ENCODE measurements around the gene PRMT2.

The PRMT2 gene

DNA sequence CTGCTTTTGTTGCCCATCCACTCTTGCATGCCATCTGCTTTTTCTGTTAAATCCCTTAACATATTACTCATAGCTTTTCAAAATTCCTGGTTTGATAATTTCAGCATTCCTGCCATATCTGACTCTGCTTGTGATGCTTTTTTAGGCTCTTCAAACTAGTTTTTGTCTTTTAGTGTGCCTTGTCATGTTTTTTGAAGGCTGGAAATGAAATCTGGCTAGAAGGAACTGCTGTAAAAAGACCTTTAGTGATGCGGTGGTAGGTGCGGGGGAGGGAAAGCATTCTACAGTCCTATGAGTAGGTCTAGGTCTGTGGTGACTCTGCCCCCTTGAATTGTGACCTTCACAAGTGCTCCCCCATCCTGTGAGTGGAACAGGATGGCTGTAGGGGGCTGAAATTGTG, 15.6 kb upstream of the PRMT2 start:
- H3K4me3 ChIP-seq (ENCODE audit: low read depth, low read length), result no peak overlapping the region
- POLR2A ChIA-PET, result no interaction called here
- no peak for DNase-seq (ENCODE audit: low read depth, low spot score)
- CTCF ChIA-PET, result interaction anchor here (0.8 to 2.4 kb wide), 3 partner anchors 10 to 16 kb away, joined by 3 to 7 read pairs (median 4); partner anchors contain the start of gene PRMT2
- TF ChIP-seq, protein P1, sequence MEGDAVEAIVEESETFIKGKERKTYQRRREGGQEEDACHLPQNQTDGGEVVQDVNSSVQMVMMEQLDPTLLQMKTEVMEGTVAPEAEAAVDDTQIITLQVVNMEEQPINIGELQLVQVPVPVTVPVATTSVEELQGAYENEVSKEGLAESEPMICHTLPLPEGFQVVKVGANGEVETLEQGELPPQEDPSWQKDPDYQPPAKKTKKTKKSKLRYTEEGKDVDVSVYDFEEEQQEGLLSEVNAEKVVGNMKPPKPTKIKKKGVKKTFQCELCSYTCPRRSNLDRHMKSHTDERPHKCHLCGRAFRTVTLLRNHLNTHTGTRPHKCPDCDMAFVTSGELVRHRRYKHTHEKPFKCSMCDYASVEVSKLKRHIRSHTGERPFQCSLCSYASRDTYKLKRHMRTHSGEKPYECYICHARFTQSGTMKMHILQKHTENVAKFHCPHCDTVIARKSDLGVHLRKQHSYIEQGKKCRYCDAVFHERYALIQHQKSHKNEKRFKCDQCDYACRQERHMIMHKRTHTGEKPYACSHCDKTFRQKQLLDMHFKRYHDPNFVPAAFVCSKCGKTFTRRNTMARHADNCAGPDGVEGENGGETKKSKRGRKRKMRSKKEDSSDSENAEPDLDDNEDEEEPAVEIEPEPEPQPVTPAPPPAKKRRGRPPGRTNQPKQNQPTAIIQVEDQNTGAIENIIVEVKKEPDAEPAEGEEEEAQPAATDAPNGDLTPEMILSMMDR (IDR thresholded peaks at IDR 0.05; ENCODE audit: insufficient read depth, low read length, missing control alignments), result no peak

DNA sequence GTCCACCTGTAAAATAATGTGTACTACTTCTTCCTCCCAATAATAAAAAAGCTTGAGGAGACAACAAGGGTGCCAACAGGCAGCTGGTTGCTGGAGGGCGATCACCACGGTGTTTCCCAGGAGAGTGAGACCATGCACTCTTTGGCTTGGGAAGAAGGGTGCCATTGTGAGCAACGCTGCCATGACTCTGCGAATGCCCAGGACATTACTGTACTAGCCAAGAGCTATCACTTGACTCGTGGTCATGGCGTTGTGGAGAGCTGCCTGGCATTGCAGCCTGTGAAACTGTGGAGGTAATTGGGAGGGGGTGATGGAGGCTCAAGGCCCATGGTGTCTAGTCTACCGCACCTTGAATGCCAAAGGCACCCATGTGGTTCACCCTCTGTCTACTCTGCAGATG, 14.6 kb upstream of the PRMT2 start:
- POLR2A ChIA-PET, result interaction anchor here (1.7 kb wide), 1 partner anchor 15 kb away, joined by 6 read pairs; the partner anchor contains the start of gene PRMT2
- H3K4me3 ChIP-seq (ENCODE audit: low read depth, low read length), result no peak overlapping the region
- TF ChIP-seq, protein P1 (IDR thresholded peaks at IDR 0.05; ENCODE audit: insufficient read depth, low read length, missing control alignments), result no peak
- DNase-seq (ENCODE audit: low read depth, low spot score), result no peak
- CTCF ChIA-PET, result interaction anchor here (1.1 to 2.4 kb wide), 4 partner anchors 9 to 18 kb away, joined by 3 to 7 read pairs (median 4); no protein-coding TSS in a partner anchor

DNA sequence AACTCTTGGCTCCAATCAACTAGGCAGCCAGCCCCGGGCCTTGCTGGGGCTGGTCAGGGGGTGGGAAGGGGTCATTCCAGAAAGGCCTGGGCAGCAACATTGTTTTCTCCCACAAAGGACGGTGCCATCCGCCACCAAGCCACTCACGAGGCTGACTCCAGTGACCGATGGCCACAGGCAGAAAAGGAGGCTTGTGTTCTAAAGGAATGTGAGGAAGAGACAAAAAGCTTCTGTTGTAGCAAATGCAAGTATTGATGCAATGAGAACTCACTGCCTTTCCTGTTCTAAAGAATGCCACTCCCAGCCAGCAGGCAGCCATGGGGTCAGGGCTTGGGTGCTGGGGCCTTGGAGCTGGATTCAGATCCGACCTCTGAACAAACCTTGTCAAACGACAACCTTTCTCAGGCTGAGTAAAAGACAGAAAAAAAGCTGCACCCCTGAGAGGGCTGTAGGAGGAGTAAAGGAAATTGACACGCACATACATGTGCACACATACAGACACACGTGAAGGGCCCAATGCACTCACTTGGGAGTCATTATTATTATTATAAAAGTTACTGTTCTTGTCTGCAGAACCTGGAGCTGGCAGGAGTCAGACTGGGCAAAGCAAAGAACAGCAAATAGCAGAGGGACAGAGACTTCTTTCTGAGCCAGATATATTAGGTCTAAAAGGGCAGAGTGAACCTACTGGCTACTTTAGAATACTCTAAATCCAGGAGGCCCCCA, 13.9 kb upstream of the PRMT2 start:
- no peak overlapping the region for H3K4me3 ChIP-seq (ENCODE audit: low read depth, low read length)
- ChIA-PET CTCF (interaction anchor here (1.3 kb wide), 1 partner anchor 13 kb away, joined by 3 read pairs; no protein-coding TSS in a partner anchor), POLR2A (interaction anchor here (1.7 kb wide), 1 partner anchor 14 kb away, joined by 6 read pairs; the partner anchor contains the start of gene PRMT2)
- no peak for DNase-seq (ENCODE audit: low read depth, low spot score)
- TF ChIP-seq, protein P1 (IDR thresholded peaks at IDR 0.05; ENCODE audit: insufficient read depth, low read length, missing control alignments), result no peak

DNA sequence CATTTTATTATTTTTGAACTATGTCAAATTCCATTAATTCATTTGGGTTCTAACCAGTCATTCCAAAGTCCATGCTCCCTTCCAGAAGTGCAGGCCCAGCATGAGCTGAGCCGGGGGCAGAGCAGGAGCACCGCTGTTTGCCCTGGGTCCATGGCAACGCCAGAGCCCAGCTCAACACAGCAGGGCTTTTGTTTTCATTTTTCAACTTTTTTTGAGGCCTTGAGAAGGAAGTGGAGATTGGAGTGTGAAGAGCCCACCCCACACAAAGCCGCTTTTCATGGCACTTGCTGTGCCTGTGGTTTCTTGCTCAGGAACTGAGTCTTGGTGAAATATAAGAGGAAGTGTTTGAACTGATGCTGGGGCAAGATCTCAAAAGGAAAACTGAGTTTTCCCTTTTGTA, 13.2 kb upstream of the PRMT2 start:
- ChIA-PET CTCF (interaction anchor here (1.3 kb wide), 1 partner anchor 12 kb away, joined by 3 read pairs; no protein-coding TSS in a partner anchor), POLR2A (interaction anchor here (1.7 kb wide), 1 partner anchor 14 kb away, joined by 6 read pairs; the partner anchor contains the start of gene PRMT2)
- no peak overlapping the region for H3K4me3 ChIP-seq (ENCODE audit: low read depth, low read length)
- TF ChIP-seq, protein P1 (IDR thresholded peaks at IDR 0.05; ENCODE audit: insufficient read depth, low read length, missing control alignments), result no peak
- no peak for DNase-seq (ENCODE audit: low read depth, low spot score)

DNA sequence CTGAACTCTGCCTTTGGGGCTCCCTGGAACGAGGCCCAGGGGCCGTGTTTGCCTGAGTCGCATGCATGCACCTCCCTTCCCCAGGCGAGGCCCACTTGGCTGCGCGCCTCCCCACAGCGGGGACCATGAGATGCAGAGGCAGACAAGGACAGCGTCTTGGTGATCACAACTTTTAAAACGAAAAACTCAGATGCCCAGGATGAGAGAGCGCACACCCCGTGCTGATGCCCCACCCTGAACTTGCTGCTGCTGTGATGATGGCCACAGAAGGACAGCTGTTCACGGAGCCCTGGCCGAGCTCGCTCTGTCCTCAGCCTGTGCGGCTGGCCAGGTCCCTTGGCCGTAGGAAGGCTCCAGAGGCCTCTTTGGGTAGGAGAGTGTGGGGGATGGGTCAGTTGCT, 11.4 kb upstream of the PRMT2 start:
- TF ChIP-seq, protein P1 (IDR thresholded peaks at IDR 0.05; ENCODE audit: insufficient read depth, low read length, missing control alignments), result no peak
- H3K4me3 ChIP-seq (ENCODE audit: low read depth, low read length), result no peak overlapping the region
- CTCF ChIA-PET, result interaction anchor here (0.9 kb wide), 1 partner anchor 37 kb away, joined by 3 read pairs; no protein-coding TSS in a partner anchor
- no peak for DNase-seq (ENCODE audit: low read depth, low spot score)
- POLR2A ChIA-PET, result no interaction called here

DNA sequence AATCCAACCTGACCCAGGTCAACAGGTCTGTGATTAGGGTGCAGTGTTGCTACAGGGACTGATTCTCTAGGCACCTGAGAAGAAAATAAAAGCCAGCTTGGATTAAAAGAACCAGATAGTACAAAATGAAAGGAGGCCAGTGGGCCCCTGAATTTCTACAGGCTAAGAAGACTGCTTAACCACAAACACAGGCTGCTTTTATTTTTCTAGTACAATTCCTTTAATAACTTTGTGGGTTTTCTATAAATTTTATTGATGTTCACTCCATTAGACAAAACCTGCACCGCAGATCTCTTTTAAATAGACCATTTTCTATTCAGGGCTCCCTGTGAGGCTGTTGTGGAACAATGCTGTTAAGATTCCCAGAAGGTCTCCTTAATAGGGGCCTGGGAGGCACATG, 9.7 kb upstream of the PRMT2 start:
- ChIA-PET CTCF (interaction anchor here (0.9 kb wide), 1 partner anchor 9 kb away, joined by 3 read pairs; no protein-coding TSS in a partner anchor), POLR2A (no interaction called here)
- no peak for DNase-seq (ENCODE audit: low read depth, low spot score)
- no peak overlapping the region for H3K4me3 ChIP-seq (ENCODE audit: low read depth, low read length)
- TF ChIP-seq, protein P1 (IDR thresholded peaks at IDR 0.05; ENCODE audit: insufficient read depth, low read length, missing control alignments), result no peak
